ENCODE data around the gene PRSS50.
"Not testable (repeated sequence)": the region's sequence is repeated elsewhere in the genome, so short reads cannot be mapped to it uniquely, and the experiment has no call there.

Gene PRSS50

GRCh38 chr3:46717447-46718231 is at the start of gene PRSS50:
TSS of gene PRSS50 (minus strand) at chr3:46717869. CDS start at chr3:46717824, 45 bp downstream.
- peak; percentile 61 for DNase-seq
- TF ChIP-seq GATA1 (IDR thresholded peaks at IDR 0.05; ENCODE audit: low read depth, low read length) = no peak
- no peak for TF ChIP-seq POLR2A (IDR thresholded peaks at IDR 0.05; ENCODE audit: low read length)

- TF ChIP-seq POLR2A (IDR thresholded peaks at IDR 0.05; ENCODE audit: low read length) (no peak), GATA1 (IDR thresholded peaks at IDR 0.05; ENCODE audit: low read depth, low read length) (no peak)
Observed at GRCh38 chr3:46764206-46764605, 46.5 kb upstream of the PRSS50 start.

GRCh38 chr3:46763178-46763577 is 45.5 kb upstream of the PRSS50 start:
- DNase-seq = no peak
- TF ChIP-seq GATA1 (IDR thresholded peaks at IDR 0.05; ENCODE audit: low read depth, low read length) = no peak
- TF ChIP-seq POLR2A (IDR thresholded peaks at IDR 0.05; ENCODE audit: low read length) = no peak

More at GRCh38 chr3:46764206-46764605, 46.5 kb upstream of the PRSS50 start:
- DNase-seq = no peak

GRCh38 chr3:46759239-46760167 is 41.8 kb upstream of the PRSS50 start:
- TF ChIP-seq POLR2A (IDR thresholded peaks at IDR 0.05; ENCODE audit: low read length) (no peak), GATA1 (IDR thresholded peaks at IDR 0.05; ENCODE audit: low read depth, low read length) (no peak)
- no peak for DNase-seq

- no peak for DNase-seq
- TF ChIP-seq POLR2A (IDR thresholded peaks at IDR 0.05; ENCODE audit: low read length) = no peak
- TF ChIP-seq GATA1 (IDR thresholded peaks at IDR 0.05; ENCODE audit: low read depth, low read length) = no peak
Observed at GRCh38 chr3:46756642-46757041, 39.0 kb upstream of the PRSS50 start.

GRCh38 chr3:46755646-46756045 is 38.0 kb upstream of the PRSS50 start:
- no peak for DNase-seq
- no peak for TF ChIP-seq GATA1 (IDR thresholded peaks at IDR 0.05; ENCODE audit: low read depth, low read length)
- TF ChIP-seq POLR2A (IDR thresholded peaks at IDR 0.05; ENCODE audit: low read length) = no peak

- not testable (repeated sequence) for DNase-seq
Observed at GRCh38 chr3:46753127-46753526, 35.5 kb upstream of the PRSS50 start.

GRCh38 chr3:46750555-46751038 is 32.9 kb upstream of the PRSS50 start:
- TF ChIP-seq POLR2A (IDR thresholded peaks at IDR 0.05; ENCODE audit: low read length) (no peak), GATA1 (IDR thresholded peaks at IDR 0.05; ENCODE audit: low read depth, low read length) (no peak)
- DNase-seq = no peak

GRCh38 chr3:46749129-46749528 is 31.5 kb upstream of the PRSS50 start:
- no peak for TF ChIP-seq GATA1 (IDR thresholded peaks at IDR 0.05; ENCODE audit: low read depth, low read length)
- TF ChIP-seq POLR2A (IDR thresholded peaks at IDR 0.05; ENCODE audit: low read length) = no peak
- DNase-seq = no peak

- no peak for TF ChIP-seq GATA1 (IDR thresholded peaks at IDR 0.05; ENCODE audit: low read depth, low read length)
- TF ChIP-seq POLR2A (IDR thresholded peaks at IDR 0.05; ENCODE audit: low read length) = no peak
- DNase-seq = no peak
Observed at GRCh38 chr3:46748170-46748569, 30.5 kb upstream of the PRSS50 start.

- DNase-seq = no peak
- TF ChIP-seq POLR2A (IDR thresholded peaks at IDR 0.05; ENCODE audit: low read length) = no peak
- TF ChIP-seq GATA1 (IDR thresholded peaks at IDR 0.05; ENCODE audit: low read depth, low read length) = no peak
Observed at GRCh38 chr3:46746711-46747110, 29.0 kb upstream of the PRSS50 start.

GRCh38 chr3:46742992-46743585 is 25.4 kb upstream of the PRSS50 start:
- TF ChIP-seq GATA1 (IDR thresholded peaks at IDR 0.05; ENCODE audit: low read depth, low read length) = no peak
- no peak for TF ChIP-seq POLR2A (IDR thresholded peaks at IDR 0.05; ENCODE audit: low read length)
- no peak for DNase-seq

- DNase-seq = not testable (repeated sequence)
Observed at GRCh38 chr3:46739565-46739964, 21.9 kb upstream of the PRSS50 start.

- no peak for DNase-seq
- TF ChIP-seq POLR2A (IDR thresholded peaks at IDR 0.05; ENCODE audit: low read length) = no peak
- no peak for TF ChIP-seq GATA1 (IDR thresholded peaks at IDR 0.05; ENCODE audit: low read depth, low read length)
Observed at GRCh38 chr3:46737329-46737731, 19.7 kb upstream of the PRSS50 start.

Data from erythroblast (primary cell).